HepG2 (cell line): Measurements from ENCODE around the gene TOMM20. TPM values are rescaled to one million over a fixed set of nuclear protein-coding genes. Genes with fewer than 3 reads are reported as not detected.

ENCODE experiments used
- ATAD3A ChIP-seq: sonication (generic); formaldehyde crosslinking; IDR thresholded peaks from 2 replicates; pipeline ENCODE4 v1.4.0; 2020; ENCODE audit warnings: missing genetic modification reagents
- FOSL1 ChIP-seq: sonication (generic); formaldehyde crosslinking; IDR thresholded peaks from 2 replicates; pipeline ENCODE4 v1.9.0; 2021; ENCODE audit warnings: missing genetic modification reagents, borderline replicate concordance
- FOXA3 ChIP-seq: IDR thresholded peaks from 2 replicates; pipeline ENCODE4 v1.6.1; 2016; ENCODE audit warnings: missing genetic modification reagents, missing compliant biosample characterization
- HOXA9 ChIP-seq: sonication (generic); formaldehyde crosslinking; IDR thresholded peaks from 2 replicates; pipeline ENCODE4 v1.8.1; 2022; ENCODE audit warnings: missing genetic modification reagents, mild to moderate bottlenecking, moderate library complexity, borderline replicate concordance
- KDM5A ChIP-seq: fragments of 200-600 bp; sonication (generic); IDR thresholded peaks from 2 replicates; pipeline ENCODE4 v1.7.0; 2018; ENCODE audit warnings: antibody characterized with exemption, mild to moderate bottlenecking, low read length, borderline replicate concordance
- NBN ChIP-seq: fragments of 450-650 bp; conservative IDR thresholded peaks from 2 replicates; pipeline ENCODE4 v1.6.1; 2017
- NR2F6 ChIP-seq, 2 experiments: IDR thresholded peaks; 2 replicates each; pipeline ENCODE4 v1.6.1; 2016; ENCODE audit warnings: antibody characterized with exemption in 1 of 2, mild to moderate bottlenecking in 1 of 2
- RFX3 ChIP-seq: IDR thresholded peaks from 2 replicates; pipeline ENCODE4 v1.6.1; 2016; ENCODE audit warnings: missing biosample characterization, missing genetic modification reagents
- SALL2 ChIP-seq: sonication (generic); formaldehyde crosslinking; IDR thresholded peaks from 2 replicates; pipeline ENCODE4 v1.8.1; 2023; ENCODE audit warnings: mild to moderate bottlenecking, missing genetic modification reagents, inconsistent platforms
- SPEN ChIP-seq: sonication (generic); formaldehyde crosslinking; IDR thresholded peaks from 2 replicates; pipeline ENCODE4 v1.5.1; 2020; ENCODE audit warnings: low read depth, mild to moderate bottlenecking, missing genetic modification reagents
- SSRP1 ChIP-seq: IDR thresholded peaks from 2 replicates; pipeline ENCODE4 v1.6.1; 2016; ENCODE audit warnings: control low read depth
- ZNF253 ChIP-seq: sonication (generic); formaldehyde crosslinking; IDR thresholded peaks from 2 replicates; pipeline ENCODE4 v1.8.0; 2022; ENCODE audit warnings: mild to moderate bottlenecking, missing genetic modification reagents, borderline replicate concordance
- ZNF263 ChIP-seq: sonication (generic); formaldehyde crosslinking; IDR thresholded peaks from 2 replicates; pipeline ENCODE4 v1.4.0; 2020; ENCODE audit warnings: missing genetic modification reagents
- ZNF674 ChIP-seq: sonication (generic); formaldehyde crosslinking; IDR thresholded peaks from 2 replicates; pipeline ENCODE4 v1.5.0; 2020; ENCODE audit warnings: low read depth, mild to moderate bottlenecking, missing genetic modification reagents
- ZNF7 ChIP-seq: IDR thresholded peaks from 2 replicates; pipeline ENCODE4 v1.6.1; 2016; ENCODE audit warnings: missing biosample characterization, missing genetic modification reagents
- polyA plus RNA-seq, 8 experiments: library from polyadenylated mRNA; depleted of rRNA in 3 of 8; stranded (reverse) in 7 of 8; unstranded in 1 of 8; fragments of >200 nt; fragmentation: Illumina TruSeq in 4 of 8; extraction: Trizol in 4 of 8; gene quantifications; 2 replicates each; pipeline versions ENCODE4 v1.2.1 to v1.2.3, GENCODE V29; 2011 to 2016; ENCODE audit warnings: low read depth in 4 of 8, missing spikeins in 1 of 8, mixed read lengths in 1 of 8; ENCODE audit not compliant: insufficient read depth in 1 of 8
- total RNA-seq, 5 experiments: library from RNA; depleted of rRNA; stranded (reverse); fragments of >200 nt; fragmentation: Illumina TruSeq; extraction: Trizol; gene quantifications; 2 replicates each; pipeline ENCODE4 v1.2.3, GENCODE V29; 2016; ENCODE audit warnings: low read depth in 1 of 5
- TF ChIP-seq, protein P1 (sequence below): IDR thresholded peaks from 2 replicates; pipeline ENCODE4 v1.6.1; 2012; ENCODE audit warnings: inconsistent platforms
- TF ChIP-seq, protein P2 (sequence below): sonication (generic); formaldehyde crosslinking; IDR thresholded peaks from 2 replicates; pipeline ENCODE4 v1.8.1; 2023; ENCODE audit warnings: mild to moderate bottlenecking, missing genetic modification reagents
- TF ChIP-seq, protein P3 (sequence below): sonication (generic); formaldehyde crosslinking; conservative IDR thresholded peaks from 2 replicates; pipeline ENCODE4 v1.4.0; 2020; ENCODE audit warnings: missing genetic modification reagents
- TF ChIP-seq, protein P4 (sequence below): sonication (generic); formaldehyde crosslinking; IDR thresholded peaks from one replicate; pipeline ENCODE4 v1.5.1; 2020; ENCODE audit warnings: mild to moderate bottlenecking, missing genetic modification reagents; ENCODE audit errors: not compliant biosample characterization

TOMM20 gene
- total and polyA plus RNA-seq, 2 of the 13 experiments (the other 11 are each of a cell fraction or from before 2014, with no cell fraction given) = 153 to 376 TPM

DNA sequence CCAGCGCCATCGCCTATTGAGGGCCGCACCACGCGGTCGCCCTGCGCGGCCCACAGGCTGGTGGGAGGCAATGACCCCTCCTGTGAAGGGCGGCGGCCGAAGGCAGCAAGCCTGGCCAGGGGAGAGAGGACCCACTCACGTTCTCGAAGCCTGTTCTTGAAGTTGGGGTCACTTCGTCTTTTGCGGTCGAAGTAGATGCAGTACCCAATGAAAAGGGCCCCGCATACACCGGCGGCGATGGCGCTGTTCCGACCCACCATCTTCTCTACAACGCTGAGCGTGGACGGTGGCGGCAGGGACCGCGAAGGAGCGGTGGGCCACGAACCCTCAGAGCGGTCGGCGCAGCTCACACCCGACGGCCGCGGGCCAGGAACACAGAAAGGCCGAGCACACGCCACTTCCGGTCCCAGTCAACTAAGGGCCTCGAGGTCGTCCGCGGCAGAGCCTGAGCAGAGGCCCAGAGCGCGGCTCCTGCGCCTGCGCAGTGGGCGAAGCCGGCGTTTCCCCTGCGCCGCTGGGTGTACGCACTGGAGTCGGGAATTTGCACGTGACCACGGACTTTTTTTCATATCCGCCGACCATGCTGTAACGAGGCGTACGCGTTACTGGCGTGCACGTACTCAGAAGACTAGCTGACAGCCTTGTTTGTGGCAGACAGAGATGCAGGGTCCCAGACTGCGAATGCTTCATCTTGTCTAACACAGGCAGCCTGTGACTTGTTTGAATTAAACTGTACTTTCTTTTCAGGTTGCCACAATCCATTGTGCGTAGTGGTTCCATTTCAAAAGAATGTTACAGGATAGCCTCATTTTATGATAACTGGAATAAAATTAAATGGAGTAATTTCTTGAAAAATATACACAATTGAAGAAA lies at the start of gene TOMM20 (continued):
- TF ChIP-seq SPEN (CRISPR knock-in tag) (peak; percentile 90), SSRP1 (CRISPR knock-in tag) (peak; percentile 27; the same call in 1 of the 2 replicates), NBN (no peak), FOSL1 (no peak), ZNF7 (CRISPR knock-in tag) (no peak), FOXA3 (CRISPR knock-in tag) (peak; percentile 74), KDM5A (peak; percentile 76), ZNF253 (CRISPR knock-in tag) (0 out of 2 replicates have a peak, but pooled peaks have one; percentile 14), NR2F6 (IDR thresholded peaks at IDR 0.05) (0 out of 2 replicates have a peak, but pooled peaks have one; percentile 8), NR2F6 (CRISPR knock-in tag; IDR thresholded peaks at IDR 0.05) (peak; percentile 59), ZNF674 (CRISPR knock-in tag) (no peak), HOXA9 (CRISPR knock-in tag) (no peak), ATAD3A (CRISPR knock-in tag) (no peak), RFX3 (CRISPR knock-in tag) (peak; percentile 7; the same call in 1 of the 2 replicates), ZNF263 (peak; percentile 43; the same call in 1 of the 2 replicates), SALL2 (CRISPR knock-in tag) (peak; percentile 91)
- TF ChIP-seq, protein P1, sequence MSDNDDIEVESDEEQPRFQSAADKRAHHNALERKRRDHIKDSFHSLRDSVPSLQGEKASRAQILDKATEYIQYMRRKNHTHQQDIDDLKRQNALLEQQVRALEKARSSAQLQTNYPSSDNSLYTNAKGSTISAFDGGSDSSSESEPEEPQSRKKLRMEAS = no peak; the same call in none of the 2 replicates
- TF ChIP-seq, protein P2, sequence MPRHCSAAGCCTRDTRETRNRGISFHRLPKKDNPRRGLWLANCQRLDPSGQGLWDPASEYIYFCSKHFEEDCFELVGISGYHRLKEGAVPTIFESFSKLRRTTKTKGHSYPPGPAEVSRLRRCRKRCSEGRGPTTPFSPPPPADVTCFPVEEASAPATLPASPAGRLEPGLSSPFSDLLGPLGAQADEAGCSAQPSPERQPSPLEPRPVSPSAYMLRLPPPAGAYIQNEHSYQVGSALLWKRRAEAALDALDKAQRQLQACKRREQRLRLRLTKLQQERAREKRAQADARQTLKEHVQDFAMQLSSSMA = peak; percentile 86
- TF ChIP-seq, protein P3, sequence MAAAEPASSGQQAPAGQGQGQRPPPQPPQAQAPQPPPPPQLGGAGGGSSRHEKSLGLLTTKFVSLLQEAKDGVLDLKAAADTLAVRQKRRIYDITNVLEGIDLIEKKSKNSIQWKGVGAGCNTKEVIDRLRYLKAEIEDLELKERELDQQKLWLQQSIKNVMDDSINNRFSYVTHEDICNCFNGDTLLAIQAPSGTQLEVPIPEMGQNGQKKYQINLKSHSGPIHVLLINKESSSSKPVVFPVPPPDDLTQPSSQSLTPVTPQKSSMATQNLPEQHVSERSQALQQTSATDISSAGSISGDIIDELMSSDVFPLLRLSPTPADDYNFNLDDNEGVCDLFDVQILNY (CRISPR knock-in tag) = no peak
- TF ChIP-seq, protein P4, sequence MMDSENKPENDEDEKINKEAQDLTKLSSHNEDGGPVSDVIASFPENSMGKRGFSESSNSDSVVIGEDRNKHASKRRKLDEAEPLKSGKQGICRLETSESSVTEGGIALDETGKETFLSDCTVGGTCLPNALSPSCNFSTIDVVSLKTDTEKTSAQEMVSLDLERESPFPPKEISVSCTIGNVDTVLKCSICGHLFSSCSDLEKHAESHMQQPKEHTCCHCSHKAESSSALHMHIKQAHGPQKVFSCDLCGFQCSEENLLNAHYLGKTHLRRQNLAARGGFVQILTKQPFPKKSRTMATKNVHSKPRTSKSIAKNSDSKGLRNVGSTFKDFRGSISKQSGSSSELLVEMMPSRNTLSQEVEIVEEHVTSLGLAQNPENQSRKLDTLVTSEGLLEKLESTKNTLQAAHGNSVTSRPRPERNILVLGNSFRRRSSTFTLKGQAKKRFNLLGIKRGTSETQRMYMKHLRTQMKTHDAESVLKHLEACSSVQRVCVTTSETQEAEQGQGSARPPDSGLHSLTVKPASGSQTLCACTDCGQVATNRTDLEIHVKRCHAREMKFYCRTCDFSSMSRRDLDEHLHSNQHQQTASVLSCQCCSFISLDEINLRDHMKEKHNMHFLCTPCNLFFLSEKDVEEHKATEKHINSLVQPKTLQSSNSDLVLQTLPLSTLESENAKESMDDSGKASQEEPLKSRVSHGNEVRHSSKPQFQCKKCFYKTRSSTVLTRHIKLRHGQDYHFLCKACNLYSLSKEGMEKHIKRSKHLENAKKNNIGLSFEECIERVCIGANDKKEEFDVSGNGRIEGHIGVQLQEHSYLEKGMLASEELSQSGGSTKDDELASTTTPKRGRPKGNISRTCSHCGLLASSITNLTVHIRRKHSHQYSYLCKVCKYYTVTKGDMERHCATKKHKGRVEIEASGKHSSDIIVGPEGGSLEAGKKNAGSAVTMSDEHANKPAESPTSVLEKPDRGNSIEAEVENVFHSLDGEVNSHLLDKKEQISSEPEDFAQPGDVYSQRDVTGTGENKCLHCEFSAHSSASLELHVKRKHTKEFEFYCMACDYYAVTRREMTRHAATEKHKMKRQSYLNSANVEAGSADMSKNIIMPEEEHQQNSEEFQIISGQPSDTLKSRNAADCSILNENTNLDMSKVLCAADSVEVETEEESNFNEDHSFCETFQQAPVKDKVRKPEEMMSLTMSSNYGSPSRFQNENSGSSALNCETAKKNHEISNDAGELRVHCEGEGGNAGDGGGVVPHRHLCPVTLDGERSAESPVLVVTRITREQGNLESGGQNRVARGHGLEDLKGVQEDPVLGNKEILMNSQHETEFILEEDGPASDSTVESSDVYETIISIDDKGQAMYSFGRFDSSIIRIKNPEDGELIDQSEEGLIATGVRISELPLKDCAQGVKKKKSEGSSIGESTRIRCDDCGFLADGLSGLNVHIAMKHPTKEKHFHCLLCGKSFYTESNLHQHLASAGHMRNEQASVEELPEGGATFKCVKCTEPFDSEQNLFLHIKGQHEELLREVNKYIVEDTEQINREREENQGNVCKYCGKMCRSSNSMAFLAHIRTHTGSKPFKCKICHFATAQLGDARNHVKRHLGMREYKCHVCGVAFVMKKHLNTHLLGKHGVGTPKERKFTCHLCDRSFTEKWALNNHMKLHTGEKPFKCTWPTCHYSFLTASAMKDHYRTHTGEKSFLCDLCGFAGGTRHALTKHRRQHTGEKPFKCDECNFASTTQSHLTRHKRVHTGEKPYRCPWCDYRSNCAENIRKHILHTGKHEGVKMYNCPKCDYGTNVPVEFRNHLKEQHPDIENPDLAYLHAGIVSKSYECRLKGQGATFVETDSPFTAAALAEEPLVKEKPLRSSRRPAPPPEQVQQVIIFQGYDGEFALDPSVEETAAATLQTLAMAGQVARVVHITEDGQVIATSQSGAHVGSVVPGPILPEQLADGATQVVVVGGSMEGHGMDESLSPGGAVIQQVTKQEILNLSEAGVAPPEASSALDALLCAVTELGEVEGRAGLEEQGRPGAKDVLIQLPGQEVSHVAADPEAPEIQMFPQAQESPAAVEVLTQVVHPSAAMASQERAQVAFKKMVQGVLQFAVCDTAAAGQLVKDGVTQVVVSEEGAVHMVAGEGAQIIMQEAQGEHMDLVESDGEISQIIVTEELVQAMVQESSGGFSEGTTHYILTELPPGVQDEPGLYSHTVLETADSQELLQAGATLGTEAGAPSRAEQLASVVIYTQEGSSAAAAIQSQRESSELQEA (CRISPR knock-in tag) = peak; percentile 77
